ENCODE results near the gene RALGAPA2. TPM values are rescaled to one million over a fixed set of nuclear protein-coding genes. Genes with fewer than 3 reads are reported as not detected.
A peak's percentile ranks its signal among the peaks of the same experiment; 100 is the strongest.

The RALGAPA2 gene
- total and polyA plus RNA-seq, 2 of the 13 experiments (the other 11 are each of a cell fraction or from before 2014, with no cell fraction given) = 13.8 to 17.7 TPM

- TF ChIP-seq ZNF276 (CRISPR knock-in tag; IDR thresholded peaks at IDR 0.05; ENCODE audit: low read depth) = 0 out of 2 replicates have a peak, but pooled peaks have one; percentile 78
- peak; percentile 62; the same call in 1 of the 2 replicates for TF ChIP-seq HOXA3 (CRISPR knock-in tag; IDR thresholded peaks at IDR 0.05)
- TF ChIP-seq HMGA1 (CRISPR knock-in tag; conservative IDR thresholded peaks at IDR 0.05) = 0 out of 2 replicates have a peak, but pooled peaks have one; percentile 26
- TF ChIP-seq HMG20A (CRISPR knock-in tag; IDR thresholded peaks at IDR 0.05; ENCODE audit: borderline replicate concordance) = 0 out of 2 replicates have a peak, but pooled peaks have one; percentile 23
- TF ChIP-seq TSC22D2 (CRISPR knock-in tag; IDR thresholded peaks at IDR 0.05; ENCODE audit: borderline replicate concordance) = 0 out of 2 replicates have a peak, but pooled peaks have one; percentile 39
- TF ChIP-seq ZBTB21 (CRISPR knock-in tag; IDR thresholded peaks at IDR 0.05) = peak; percentile 37; the same call in 1 of the 2 replicates
- no peak for TF ChIP-seq TAF1 (CRISPR knock-in tag; IDR thresholded peaks at IDR 0.05)
- peak; percentile 69 for TF ChIP-seq XRCC5 (optimal IDR thresholded peaks at IDR 0.05; ENCODE audit: low read length)
- peak; percentile 85; the same call in 1 of the 2 replicates for TF ChIP-seq WIZ (CRISPR knock-in tag; IDR thresholded peaks at IDR 0.05)
- peak; percentile 82 for TF ChIP-seq JUND (CRISPR knock-in tag; IDR thresholded peaks at IDR 0.05)
- TF ChIP-seq HNF1A (IDR thresholded peaks at IDR 0.05; ENCODE audit: low read depth) = no peak; the same call in 1 of the 2 replicates
- TF ChIP-seq HNF1A (CRISPR knock-in tag; IDR thresholded peaks at IDR 0.05; ENCODE audit: borderline replicate concordance) = 0 out of 2 replicates have a peak, but pooled peaks have one; percentile 24
- no peak for TF ChIP-seq TMF1 (CRISPR knock-in tag; IDR thresholded peaks at IDR 0.05; ENCODE audit: low read depth)
- TF ChIP-seq LCORL (IDR thresholded peaks at IDR 0.05) = no peak
- TF ChIP-seq LCORL (CRISPR knock-in tag; IDR thresholded peaks at IDR 0.05) = peak; percentile 30; the same call in 1 of the 2 replicates
- no peak for TF ChIP-seq STAT5B (CRISPR knock-in tag; IDR thresholded peaks at IDR 0.05)
- TF ChIP-seq, protein P1, sequence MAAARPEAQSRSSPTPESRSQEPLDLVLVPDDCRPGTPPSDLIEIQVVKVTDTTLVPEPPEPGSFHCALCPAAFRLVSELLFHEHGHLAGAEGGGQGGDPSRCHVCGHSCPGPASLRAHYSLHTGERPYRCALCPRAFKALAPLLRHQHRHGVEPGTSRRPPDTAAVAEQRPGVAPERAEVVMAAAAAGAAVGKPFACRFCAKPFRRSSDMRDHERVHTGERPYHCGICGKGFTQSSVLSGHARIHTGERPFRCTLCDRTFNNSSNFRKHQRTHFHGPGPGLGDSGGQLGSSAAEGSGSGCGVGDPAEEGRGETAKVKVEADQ (CRISPR knock-in tag; IDR thresholded peaks at IDR 0.05; ENCODE audit: borderline replicate concordance) = peak; percentile 37; the same call in 1 of the 2 replicates
- TF ChIP-seq ARHGAP35 (CRISPR knock-in tag; IDR thresholded peaks at IDR 0.05; ENCODE audit: borderline replicate concordance) = peak; percentile 85
- peak; percentile 42 for TF ChIP-seq PATZ1 (CRISPR knock-in tag; IDR thresholded peaks at IDR 0.05)
Observed at GRCh38 chr20:20547221-20547875, 165.1 kb downstream of the RALGAPA2 start (continued).

All from HepG2 (cell line).